GM21723 (cell line): ENCODE measurements around the gene RAB8B.

Experiments
- ATAC-seq: cut with Tn5 transposase; IDR thresholded peaks from one replicate; pipeline ENCODE4 v1.9.1; 2021; ENCODE audit warnings: mild to moderate bottlenecking, moderate library complexity; ENCODE audit not compliant: unreplicated experiment

Gene RAB8B

GRCh38 chr15:63301088-63301487 lies 111.7 kb downstream of the RAB8B start:
- no peak for ATAC-seq

- ATAC-seq: no peak
Measured at GRCh38 chr15:63305260-63305659, 115.9 kb downstream of the RAB8B start.

- no peak for ATAC-seq
Measured at GRCh38 chr15:63306492-63307073, 117.2 kb downstream of the RAB8B start.

DNA sequence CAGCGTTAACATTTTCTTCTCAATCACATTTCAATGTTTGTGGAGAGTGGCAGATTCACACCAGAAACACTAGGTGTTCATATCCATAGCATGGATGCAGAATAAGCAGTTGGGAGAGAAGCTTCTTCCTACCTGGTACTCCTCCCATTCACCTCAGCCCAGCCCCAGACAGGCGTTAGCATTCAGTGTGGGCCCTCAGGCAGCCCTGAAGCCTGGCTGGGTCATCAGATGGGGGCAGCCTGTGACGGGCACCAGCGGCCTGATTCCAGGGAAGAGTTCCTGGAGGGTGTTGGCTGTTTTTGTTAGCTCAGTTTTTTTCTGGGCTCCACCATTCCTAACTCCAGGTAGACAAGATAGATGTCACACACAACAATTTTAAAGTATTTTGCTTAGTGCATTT lies 119.1 kb downstream of the RAB8B start:
- no peak for ATAC-seq

DNA sequence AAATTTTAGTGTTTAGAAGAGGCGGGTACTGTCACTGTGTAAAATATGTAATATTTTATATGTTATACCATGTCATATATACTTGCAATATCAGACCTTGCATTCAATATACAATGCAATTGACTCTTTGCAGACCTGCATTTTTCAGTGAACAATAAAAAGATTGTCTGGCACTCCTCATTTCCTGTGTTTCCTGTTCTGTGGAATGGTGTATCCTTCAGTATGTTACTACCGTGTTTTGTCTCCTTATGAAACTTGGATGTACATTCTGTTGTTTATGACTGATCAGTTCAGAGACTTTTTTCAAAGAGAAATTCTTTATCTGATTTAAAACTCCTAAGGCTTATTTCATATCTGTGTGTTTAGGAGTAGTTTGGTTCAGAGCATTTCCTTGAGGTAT lies 119.5 kb downstream of the RAB8B start:
- no peak for ATAC-seq

GRCh38 chr15:63310646-63311045 lies 121.2 kb downstream of the RAB8B start:
- ATAC-seq: no peak

- ATAC-seq: no peak
Measured at GRCh38 chr15:63312286-63312685, 122.9 kb downstream of the RAB8B start.

DNA sequence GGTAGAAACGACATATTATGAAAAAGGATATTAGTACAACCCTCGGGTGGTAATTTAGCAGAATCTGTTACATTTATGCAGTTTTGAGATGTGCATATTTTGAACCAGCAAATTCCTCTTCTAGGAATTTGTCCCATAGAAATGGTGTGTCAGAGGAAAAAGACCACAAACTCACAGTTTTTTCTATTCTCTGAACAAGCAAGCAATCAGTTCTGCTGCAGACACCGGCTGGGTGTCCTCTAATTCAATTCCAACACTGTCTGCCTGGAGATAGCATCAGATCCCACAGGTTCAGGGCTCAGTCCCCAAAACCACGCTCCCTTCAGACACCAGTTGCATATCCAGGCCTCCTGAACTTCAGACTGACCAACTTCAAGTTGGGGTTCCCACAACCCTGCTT lies 124.4 kb downstream of the RAB8B start:
- ATAC-seq: no peak

- no peak for ATAC-seq
Measured at GRCh38 chr15:63314409-63314808, 125.0 kb downstream of the RAB8B start.
